Transverse colon (tissue), 4 donors: Measurements from ENCODE around the gene HDDC3. TPM values are rescaled to one million over a fixed set of nuclear protein-coding genes. Genes with fewer than 3 reads are reported as not detected.
"Not testable (repeated sequence)": the region's sequence is repeated elsewhere in the genome, so short reads cannot be mapped to it uniquely, and the experiment has no call there.

ENCODE experiments used
- DNase-seq: peaks from one replicate; pipeline ENCODE4 v3.0.0-alpha.2; 2019
- H3K27ac ChIP-seq, 4 donors: fragments of 200-600 bp; sonication (generic); 2 replicates each; pipeline ENCODE4 v1.5.1; 2016 to 2018; ENCODE audit warnings: inconsistent platforms in 4 of 4
- H3K27me3 ChIP-seq: fragments of 200-600 bp; sonication (generic); 2 replicates; pipeline ENCODE4 v1.5.1; 2017; ENCODE audit warnings: inconsistent platforms
- H3K36me3 ChIP-seq, 4 donors: fragments of 200-600 bp; sonication (generic); 2 replicates each; pipeline ENCODE4 v1.5.1; 2017 to 2019; ENCODE audit warnings: inconsistent platforms in 4 of 4
- H3K4me1 ChIP-seq, 4 donors: fragments of 200-600 bp; sonication (generic); 2 replicates each; pipeline ENCODE4 v1.5.1; 2017 to 2020; ENCODE audit warnings: inconsistent platforms in 4 of 4
- H3K4me3 ChIP-seq, 4 donors: fragments of 200-600 bp; sonication (generic); 1 replicate in 1 of 4; 2 replicates in 3 of 4; pipeline versions ENCODE4 v1.5.1 to v1.6.1; 2017 to 2019; ENCODE audit warnings: inconsistent platforms in 4 of 4
- H3K9me3 ChIP-seq, 2 donors: fragments of 200-600 bp; sonication (generic); 2 replicates each; pipeline ENCODE4 v1.5.1; 2017 to 2019; ENCODE audit warnings: inconsistent platforms in 2 of 2
- EP300 ChIP-seq: sonication (generic); formaldehyde crosslinking; IDR thresholded peaks from one replicate; pipeline ENCODE4 v1.6.1; 2017; ENCODE audit warnings: antibody characterized with exemption, low read depth
- POLR2A ChIP-seq: fragments of 450-650 bp; IDR thresholded peaks from one replicate; pipeline ENCODE4 v1.6.1; 2016; ENCODE audit warnings: antibody characterized with exemption, mild to moderate bottlenecking, moderate library complexity
- POLR2AphosphoS5 ChIP-seq, 3 donors: sonication (generic); formaldehyde crosslinking; IDR thresholded peaks; one replicate each; pipeline ENCODE4 v1.6.1; 2016; ENCODE audit warnings: antibody characterized with exemption in 3 of 3
- WGBS, 2 donors: methylation state at CpG; one replicate each; pipeline ENCODE4 v1.1.5; 2018; ENCODE audit warnings: low coverage in 1 of 2; 5-methylcytosine and 5-hydroxymethylcytosine counted together
- in situ Hi-C, 4 donors: fragments of 200-750 bp; cut with MboI; loops; one replicate each; pipeline versions ENCODE4 v1.15.0 to v1.15.1; 2017; ENCODE audit warnings: low sequenced_read_pairs in 3 of 4, low pct_ligation_motif_present in 1 of 4, low pct_unique_long_range_greater_than_20kb in 1 of 4
- intact Hi-C: fragments of 100-400 bp; cut with DNase I; formaldehyde crosslinking; loops from one replicate; pipeline ENCODE4 v1.15.1; 2023; ENCODE audit warnings: low total_unique reads
- total RNA-seq, 4 donors: library from RNA; depleted of rRNA; stranded (reverse); fragments of >200 nt; gene quantifications; one replicate each; pipeline ENCODE4 v1.1.0, GENCODE V29; 2016
- TF ChIP-seq, protein P1 (sequence below), 5 experiments: fragments of 200-600 bp in 3 of 5; fragments of 450-650 bp in 2 of 5; sonication (generic) in 3 of 5; IDR thresholded peaks; 1 replicate in 2 of 5; 2 replicates in 3 of 5; pipeline ENCODE4 v1.5.1; 2016 to 2017; ENCODE audit warnings: antibody characterized with exemption in 5 of 5, inconsistent platforms in 3 of 5, mild to moderate bottlenecking in 2 of 5, moderate library complexity in 1 of 5

HDDC3 gene
- total RNA-seq, 4 donors from 2014 or later = 13.8 to 21.8 (median 17.9) TPM

DNA sequence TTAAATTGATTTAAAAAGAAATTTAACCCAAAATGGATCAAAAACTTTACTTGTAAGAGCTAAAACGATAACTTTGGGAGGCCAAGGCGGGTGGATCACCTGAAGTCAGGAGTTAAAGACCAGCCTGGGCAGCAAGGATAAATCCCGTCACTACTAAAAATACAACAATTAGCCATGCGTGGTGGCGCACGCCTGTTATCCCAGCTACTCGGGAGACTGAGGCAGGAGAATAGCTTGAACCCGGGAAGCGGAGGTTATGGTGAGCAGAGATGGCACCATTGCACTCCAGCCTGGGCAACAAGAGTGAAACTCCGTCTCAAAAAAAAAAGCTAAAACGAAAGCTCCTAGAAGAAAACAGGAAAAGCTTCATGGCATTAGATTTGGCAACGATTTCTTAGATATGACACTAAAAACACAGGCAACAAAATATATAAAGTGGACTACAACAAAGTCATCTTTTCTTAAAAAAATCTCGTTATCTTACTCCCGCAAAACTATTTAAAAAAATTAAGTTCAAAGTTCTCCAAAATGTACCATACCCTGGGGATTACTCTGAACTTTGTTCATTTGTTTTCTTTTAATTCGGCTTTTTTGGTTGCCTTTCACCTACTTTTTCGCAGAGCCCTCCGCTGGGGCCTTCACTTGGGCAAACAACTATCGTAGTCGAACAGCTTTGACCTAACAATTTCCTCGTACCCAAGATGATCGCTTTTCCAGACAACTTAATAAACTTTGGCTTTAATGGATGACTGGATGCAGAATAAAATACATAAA is 2.9 kb downstream of the HDDC3 start:
- no peaks in the 10 kb centered on the region for H3K36me3 ChIP-seq
- peak overlapping the region; percentile 94 to 96 (median 95) for H3K27ac ChIP-seq
- no peaks in the 10 kb centered on the region for H3K27me3 ChIP-seq
- in situ Hi-C loops = no loop called here
- no peak for DNase-seq
- no peaks in the 10 kb centered on the region for H3K9me3 ChIP-seq
- H3K4me1 ChIP-seq = peaks cover 11 to 40% (median 25%) of the 10 kb centered on the region in 4 donors
- peak overlapping the region; percentile 51 to 74 (median 54) for H3K4me3 ChIP-seq
- WGBS, 2 donors = 24 to 42% methylated on average over 14 to 21 of the region's 21 CpGs
- TF ChIP-seq POLR2A (no peak), POLR2AphosphoS5 (IDR thresholded peaks at IDR 0.05) (no peak), EP300 (no peak)
- TF ChIP-seq, protein P1, sequence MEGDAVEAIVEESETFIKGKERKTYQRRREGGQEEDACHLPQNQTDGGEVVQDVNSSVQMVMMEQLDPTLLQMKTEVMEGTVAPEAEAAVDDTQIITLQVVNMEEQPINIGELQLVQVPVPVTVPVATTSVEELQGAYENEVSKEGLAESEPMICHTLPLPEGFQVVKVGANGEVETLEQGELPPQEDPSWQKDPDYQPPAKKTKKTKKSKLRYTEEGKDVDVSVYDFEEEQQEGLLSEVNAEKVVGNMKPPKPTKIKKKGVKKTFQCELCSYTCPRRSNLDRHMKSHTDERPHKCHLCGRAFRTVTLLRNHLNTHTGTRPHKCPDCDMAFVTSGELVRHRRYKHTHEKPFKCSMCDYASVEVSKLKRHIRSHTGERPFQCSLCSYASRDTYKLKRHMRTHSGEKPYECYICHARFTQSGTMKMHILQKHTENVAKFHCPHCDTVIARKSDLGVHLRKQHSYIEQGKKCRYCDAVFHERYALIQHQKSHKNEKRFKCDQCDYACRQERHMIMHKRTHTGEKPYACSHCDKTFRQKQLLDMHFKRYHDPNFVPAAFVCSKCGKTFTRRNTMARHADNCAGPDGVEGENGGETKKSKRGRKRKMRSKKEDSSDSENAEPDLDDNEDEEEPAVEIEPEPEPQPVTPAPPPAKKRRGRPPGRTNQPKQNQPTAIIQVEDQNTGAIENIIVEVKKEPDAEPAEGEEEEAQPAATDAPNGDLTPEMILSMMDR (IDR thresholded peaks at IDR 0.05) = no peak
- intact Hi-C loops = no loop called here

DNA sequence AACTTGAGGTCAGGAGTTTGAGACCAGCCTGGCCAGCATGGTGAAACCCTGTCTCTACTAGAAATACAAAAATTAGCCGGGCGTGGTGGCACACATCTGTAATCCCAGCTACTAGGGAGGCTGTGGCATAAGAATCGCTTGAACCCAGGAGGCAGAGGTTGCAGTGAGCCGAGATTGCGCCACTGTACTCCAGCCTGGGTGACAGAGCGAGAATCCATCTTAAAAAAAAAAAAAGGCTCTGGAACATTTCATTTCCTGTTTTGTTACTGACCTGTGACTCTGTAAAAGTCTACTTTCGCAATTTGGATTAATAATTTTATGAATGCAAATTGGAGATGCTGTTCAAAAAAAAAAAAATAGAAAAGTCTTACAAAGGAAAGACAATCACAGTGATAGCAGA is 4.2 kb downstream of the HDDC3 start:
- H3K4me3 ChIP-seq, H3K27me3 ChIP-seq, H3K27ac ChIP-seq, intact Hi-C loops, DNase-seq, in situ Hi-C loops, H3K9me3 ChIP-seq, H3K36me3 ChIP-seq: not testable (repeated sequence)
- 91 to 98% methylated on average over 5 to 7 of the region's 7 CpGs for WGBS, 2 donors
- peaks cover 4 to 31% (median 18%) of the 10 kb centered on the region in 4 donors for H3K4me1 ChIP-seq

DNA sequence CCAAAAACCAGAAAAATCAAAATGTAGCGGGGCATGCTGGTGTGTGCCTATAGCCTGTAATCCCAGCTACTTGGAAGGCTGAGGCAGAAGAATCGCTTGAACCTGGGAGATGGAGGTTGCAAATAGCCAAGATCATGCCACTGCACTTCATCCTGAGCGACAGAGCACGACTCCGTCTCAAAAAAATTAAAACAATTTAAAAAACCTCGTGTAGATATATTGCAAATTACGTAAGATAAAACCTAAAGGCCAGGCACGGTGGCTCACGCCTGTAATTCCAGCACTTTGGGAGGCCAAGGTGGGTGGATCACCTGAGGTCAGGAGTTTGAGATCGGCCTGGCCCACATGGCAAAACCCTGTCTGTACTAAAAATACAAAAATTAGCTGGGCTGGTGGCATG is 5.6 kb downstream of the HDDC3 start:
- H3K4me3 ChIP-seq, intact Hi-C loops, H3K36me3 ChIP-seq, in situ Hi-C loops, H3K9me3 ChIP-seq, DNase-seq, H3K27me3 ChIP-seq, H3K27ac ChIP-seq: not testable (repeated sequence)
- WGBS, 2 donors = 87 to 91% methylated on average over 9 to 10 of the region's 10 CpGs
- peaks cover 4 to 25% (median 17%) of the 10 kb centered on the region in 4 donors for H3K4me1 ChIP-seq

DNA sequence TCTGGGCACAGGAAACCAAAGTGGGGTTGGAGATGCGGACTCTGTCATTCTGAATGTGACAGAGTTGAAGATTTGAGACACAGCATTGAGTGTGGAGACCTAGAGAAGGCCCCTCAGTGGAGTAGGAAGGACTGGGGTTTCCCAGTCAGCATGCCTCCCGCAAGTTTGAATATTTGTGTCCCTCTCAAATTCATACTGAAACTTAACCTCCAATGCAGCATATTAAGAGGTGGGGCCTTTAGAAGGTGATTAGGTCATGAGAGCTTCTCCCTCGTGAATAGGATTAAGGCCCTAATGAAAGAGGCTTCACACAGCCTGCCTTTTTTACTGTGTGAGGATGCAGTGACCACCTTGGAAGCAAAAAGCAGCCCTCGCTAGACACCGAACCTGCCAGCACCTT is 8.0 kb downstream of the HDDC3 start:
- Histone ChIP-seq H3K27me3 (no peaks in the 10 kb centered on the region), H3K36me3 (peaks cover 0 to 20% (median 6%) of the 10 kb centered on the region in 4 donors), H3K27ac (no peak overlapping the region), H3K4me3 (no peak overlapping the region), H3K9me3 (no peaks in the 10 kb centered on the region), H3K4me1 (peaks cover 0 to 8% (median 2%) of the 10 kb centered on the region in 4 donors)
- intact Hi-C loops (no loop called here), in situ Hi-C loops (no loop called here)
- no peak for DNase-seq
- 73 to 77% methylated on average over 3 to 5 of the region's 5 CpGs for WGBS, 2 donors
- TF ChIP-seq POLR2AphosphoS5 (IDR thresholded peaks at IDR 0.05) (no peak), POLR2A (no peak), EP300 (no peak)
- TF ChIP-seq, protein P1 (IDR thresholded peaks at IDR 0.05) = no peak

DNA sequence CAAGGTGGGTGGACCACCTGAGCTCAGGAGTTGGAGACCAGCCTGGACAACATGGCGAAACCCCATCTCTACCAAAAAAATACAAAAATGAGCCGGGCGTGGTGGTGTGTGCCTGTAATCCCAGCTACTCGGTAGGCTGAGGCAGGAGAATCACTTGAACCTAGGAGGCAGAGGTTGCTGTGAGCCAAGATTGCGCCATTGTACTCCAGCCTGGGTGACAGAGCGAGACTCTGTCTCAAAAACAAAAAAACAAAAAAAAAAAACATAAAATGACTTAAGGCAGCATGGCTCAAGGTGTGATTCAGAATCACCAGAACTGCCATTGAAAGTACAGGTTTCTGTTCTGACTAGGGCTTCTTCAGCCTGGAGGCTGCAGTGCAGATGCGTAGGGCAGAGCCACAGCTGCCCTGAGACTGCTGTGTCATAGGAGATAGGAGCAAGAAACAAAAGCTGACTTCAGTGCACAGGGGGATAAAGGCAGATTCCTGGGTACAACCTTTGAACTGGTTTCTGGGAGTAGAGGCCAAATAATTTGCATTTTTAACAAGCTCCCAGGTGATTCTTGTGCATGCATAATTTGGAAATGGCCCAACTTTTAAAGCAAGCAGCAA is 9.5 kb downstream of the HDDC3 start:
- H3K4me1 ChIP-seq, H3K4me3 ChIP-seq, H3K27ac ChIP-seq, intact Hi-C loops, in situ Hi-C loops, H3K9me3 ChIP-seq, H3K27me3 ChIP-seq: not testable (repeated sequence)
- WGBS, 2 donors = 89 to 100% methylated on average over 3 to 7 of the region's 7 CpGs
- peaks cover 0 to 33% (median 12%) of the 10 kb centered on the region in 4 donors for H3K36me3 ChIP-seq
- DNase-seq = peak; percentile 28
